Thyroid gland (tissue), 4 donors: ENCODE data around the gene LIPN. TPM values are rescaled to one million over a fixed set of nuclear protein-coding genes. Genes with fewer than 3 reads are reported as not detected.

Experiments
- DNase-seq, 2 donors: peaks; one replicate each; pipeline ENCODE4 v3.0.0-alpha.2; 2019
- H3K27ac ChIP-seq, 3 donors: fragments of 200-600 bp; sonication (generic); 1 replicate in 2 of 3; 2 replicates in 1 of 3; pipeline ENCODE4 v1.5.1; 2016 to 2019; ENCODE audit warnings: mild to moderate bottlenecking in 1 of 3, moderate library complexity in 1 of 3
- H3K27me3 ChIP-seq: fragments of 200-600 bp; sonication (generic); one replicate; pipeline ENCODE4 v1.5.1; 2019
- H3K36me3 ChIP-seq, 2 donors: fragments of 200-600 bp; sonication (generic); one replicate each; pipeline ENCODE4 v1.5.1; 2016 to 2019
- H3K4me1 ChIP-seq, 2 donors: fragments of 200-600 bp; sonication (generic); one replicate each; pipeline ENCODE4 v1.5.1; 2017 to 2019
- H3K4me3 ChIP-seq, 3 donors: fragments of 200-600 bp; sonication (generic); replicated peaks in 1 of 3; 1 replicate in 2 of 3; 2 replicates in 1 of 3; pipeline ENCODE4 v1.5.1; 2016; ENCODE audit warnings: mild to moderate bottlenecking in 1 of 3
- H3K9me3 ChIP-seq: fragments of 200-600 bp; sonication (generic); one replicate; pipeline ENCODE4 v1.5.1; 2017
- CTCF ChIP-seq, 6 experiments: fragments of 200-600 bp in 3 of 6; fragments of 450-650 bp in 3 of 6; sonication (generic) in 3 of 6; IDR thresholded peaks; one replicate each; pipeline ENCODE4 v1.5.1; 2016 to 2019; ENCODE audit warnings: antibody characterized with exemption in 6 of 6, mild to moderate bottlenecking in 2 of 6, inconsistent platforms in 1 of 6, moderate library complexity in 1 of 6
- POLR2A ChIP-seq, 2 donors: fragments of 450-650 bp; IDR thresholded peaks; one replicate each; pipeline ENCODE4 v1.6.1; 2017; ENCODE audit warnings: antibody characterized with exemption in 2 of 2, mild to moderate bottlenecking in 2 of 2, moderate library complexity in 1 of 2
- WGBS, 2 donors: methylation state at CpG; one replicate each; pipeline ENCODE4 v1.1.5; 2017; 5-methylcytosine and 5-hydroxymethylcytosine counted together
- intact Hi-C: fragments of 100-400 bp; cut with DNase I; formaldehyde crosslinking; loops from one replicate; pipeline ENCODE4 v1.15.1; 2023
- total RNA-seq, 4 donors: library from RNA; depleted of rRNA; stranded (reverse); fragments of >200 nt; gene quantifications; one replicate each; pipeline ENCODE4 v1.2.3, GENCODE V29; 2016

The LIPN gene
- total RNA-seq, 4 donors from 2014 or later = not detected

- Histone ChIP-seq H3K27me3 (no peaks in the 10 kb centered on the region), H3K9me3 (no peaks in the 10 kb centered on the region), H3K27ac (no peak overlapping the region), H3K36me3 (no peaks in the 10 kb centered on the region), H3K4me3 (no peak overlapping the region), H3K4me1 (no peaks in the 10 kb centered on the region)
- no peak for TF ChIP-seq CTCF (IDR thresholded peaks at IDR 0.05)
- TF ChIP-seq POLR2A (IDR thresholded peaks at IDR 0.05) = no peak
- intact Hi-C loops = no loop called here
- WGBS, 2 donors = 0 to 62% methylated on average over 1 of the region's 1 CpG
- no peak for DNase-seq
These were observed 3.2 kb upstream of the LIPN start for GRCh38 chr10:88756660-88757059.

- 81 to 85% methylated on average over 1 of the region's 1 CpG for WGBS, 2 donors
These were observed 3.1 kb downstream of the LIPN start for GRCh38 chr10:88762906-88763305.

GRCh38 chr10:88763441-88763840, 3.6 kb downstream of the LIPN start:
- WGBS, 2 donors = 48 to 61% methylated on average over 1 of the region's 1 CpG
- TF ChIP-seq CTCF (IDR thresholded peaks at IDR 0.05) (no peak), POLR2A (IDR thresholded peaks at IDR 0.05) (no peak)
- no peaks in the 10 kb centered on the region for H3K27me3 ChIP-seq

More at GRCh38 chr10:88762906-88763305, 3.1 kb downstream of the LIPN start:
- DNase-seq = no peak
- H3K4me3 ChIP-seq = no peak overlapping the region
- H3K9me3 ChIP-seq = no peaks in the 10 kb centered on the region
- no peak overlapping the region for H3K27ac ChIP-seq
- no peaks in the 10 kb centered on the region for H3K27me3 ChIP-seq
- intact Hi-C loops = no loop called here
- TF ChIP-seq POLR2A (IDR thresholded peaks at IDR 0.05) (no peak), CTCF (IDR thresholded peaks at IDR 0.05) (no peak)
- H3K36me3 ChIP-seq = no peaks in the 10 kb centered on the region
- H3K4me1 ChIP-seq = no peaks in the 10 kb centered on the region

GRCh38 chr10:88764110-88764509, 4.3 kb downstream of the LIPN start:
- intact Hi-C loops = no loop called here
- Histone ChIP-seq H3K27ac (no peak overlapping the region), H3K9me3 (no peaks in the 10 kb centered on the region), H3K36me3 (no peaks in the 10 kb centered on the region), H3K4me3 (no peak overlapping the region), H3K4me1 (no peaks in the 10 kb centered on the region), H3K27me3 (no peaks in the 10 kb centered on the region)
- 85 to 91% methylated on average over 3 of the region's 3 CpGs for WGBS, 2 donors
- no peak for DNase-seq
- no peak for TF ChIP-seq CTCF (IDR thresholded peaks at IDR 0.05)
- no peak for TF ChIP-seq POLR2A (IDR thresholded peaks at IDR 0.05)

More at GRCh38 chr10:88763441-88763840, 3.6 kb downstream of the LIPN start:
- no peak for DNase-seq
- H3K27ac ChIP-seq = no peak overlapping the region
- H3K9me3 ChIP-seq = no peaks in the 10 kb centered on the region
- no peaks in the 10 kb centered on the region for H3K4me1 ChIP-seq
- no peaks in the 10 kb centered on the region for H3K36me3 ChIP-seq
- intact Hi-C loops = no loop called here
- H3K4me3 ChIP-seq = no peak overlapping the region

GRCh38 chr10:88765816-88766215, 6.0 kb downstream of the LIPN start:
- no peak for DNase-seq
- TF ChIP-seq POLR2A (IDR thresholded peaks at IDR 0.05) (no peak), CTCF (IDR thresholded peaks at IDR 0.05) (no peak)
- no peak overlapping the region for H3K27ac ChIP-seq
- H3K4me1 ChIP-seq = no peaks in the 10 kb centered on the region
- H3K36me3 ChIP-seq = no peaks in the 10 kb centered on the region
- intact Hi-C loops = no loop called here
- 85 to 89% methylated on average over 1 of the region's 1 CpG for WGBS, 2 donors
- H3K9me3 ChIP-seq = no peaks in the 10 kb centered on the region
- no peaks in the 10 kb centered on the region for H3K27me3 ChIP-seq
- no peak overlapping the region for H3K4me3 ChIP-seq
